Esophagus muscularis mucosa (tissue), 4 donors: ENCODE results near the gene TELO2. TPM values are rescaled to one million over a fixed set of nuclear protein-coding genes. Genes with fewer than 3 reads are reported as not detected.

Source experiments
- DNase-seq: peaks from one replicate; pipeline ENCODE4 v3.0.0-alpha.2; 2017; ENCODE audit errors: extremely low spot score
- H3K27ac ChIP-seq, 4 donors: fragments of 200-600 bp; sonication (generic); replicated peaks in 1 of 4; 1 replicate in 3 of 4; 2 replicates in 1 of 4; pipeline ENCODE4 v1.5.1; 2016 to 2019; ENCODE audit warnings: mild to moderate bottlenecking in 1 of 4
- H3K27me3 ChIP-seq, 4 donors: fragments of 200-600 bp; sonication (generic); one replicate each; pipeline versions ENCODE4 v1.5.1 to v1.6.0; 2016 to 2019
- H3K36me3 ChIP-seq, 4 donors: fragments of 200-600 bp; sonication (generic); one replicate each; pipeline ENCODE4 v1.5.1; 2016 to 2019
- H3K4me1 ChIP-seq, 4 donors: fragments of 200-600 bp; sonication (generic); one replicate each; pipeline ENCODE4 v1.5.1; 2016 to 2019
- H3K4me3 ChIP-seq, 4 donors: fragments of 200-600 bp; sonication (generic); 1 replicate in 2 of 4; 2 replicates in 2 of 4; pipeline ENCODE4 v1.5.1; 2016 to 2019; ENCODE audit warnings: mild to moderate bottlenecking in 4 of 4, moderate library complexity in 1 of 4
- H3K9me3 ChIP-seq, 4 donors: fragments of 200-600 bp; sonication (generic); 1 replicate in 3 of 4; 2 replicates in 1 of 4; pipeline ENCODE4 v1.5.1; 2016 to 2019
- CTCF ChIP-seq, 3 experiments: fragments of 200-600 bp in 2 of 3; fragments of 450-650 bp in 1 of 3; sonication (generic) in 2 of 3; IDR thresholded peaks; one replicate each; pipeline ENCODE4 v1.5.1; 2017 to 2019; ENCODE audit warnings: antibody characterized with exemption in 3 of 3, mild to moderate bottlenecking in 2 of 3, moderate library complexity in 1 of 3
- EP300 ChIP-seq: sonication (generic); formaldehyde crosslinking; IDR thresholded peaks from one replicate; pipeline ENCODE4 v1.6.1; 2017; ENCODE audit warnings: antibody characterized with exemption
- POLR2A ChIP-seq: fragments of 450-650 bp; IDR thresholded peaks from one replicate; pipeline ENCODE4 v1.6.1; 2017; ENCODE audit warnings: antibody characterized with exemption, moderate library complexity, mild to moderate bottlenecking, low read depth
- POLR2AphosphoS5 ChIP-seq, 2 donors: sonication (generic); formaldehyde crosslinking; IDR thresholded peaks; one replicate each; pipeline ENCODE4 v1.6.1; 2017; ENCODE audit warnings: antibody characterized with exemption in 2 of 2
- WGBS: methylation state at CpG from one replicate; pipeline ENCODE4 v1.1.5; 2018; 5-methylcytosine and 5-hydroxymethylcytosine counted together
- intact Hi-C: fragments of 100-400 bp; cut with DNase I; formaldehyde crosslinking; loops from one replicate; pipeline ENCODE4 v1.15.1; 2023
- total RNA-seq, 4 donors: library from RNA; depleted of rRNA; stranded (reverse); fragments of >200 nt; gene quantifications; one replicate each; pipeline versions ENCODE4 v1.1.0 to v1.2.1, GENCODE V29; 2016

Gene TELO2
- total RNA-seq, 4 donors from 2014 or later: 14.1 to 27.7 (median 18.4) TPM

GRCh38 chr16:1510941-1511351, 17.8 kb downstream of the TELO2 start:
- no peak for DNase-seq
- peaks cover 0 to 7% (median 3%) of the 10 kb centered on the region in 4 donors for H3K9me3 ChIP-seq
- no peaks in the 10 kb centered on the region for H3K27me3 ChIP-seq
- 89% methylated on average over 15 of the region's 26 CpGs for WGBS
- peaks cover 4 to 82% (median 53%) of the 10 kb centered on the region in 4 donors for H3K36me3 ChIP-seq
- H3K4me3 ChIP-seq: no peak overlapping the region
- H3K27ac ChIP-seq: no peak overlapping the region
- no peak for TF ChIP-seq POLR2A
- TF ChIP-seq CTCF (IDR thresholded peaks at IDR 0.05): no peak
- TF ChIP-seq POLR2AphosphoS5 (IDR thresholded peaks at IDR 0.05): no peak
- TF ChIP-seq EP300: no peak
- intact Hi-C loops: no loop called here
- H3K4me1 ChIP-seq: peaks cover 16 to 24% (median 21%) of the 10 kb centered on the region in 4 donors

GRCh38 chr16:1511662-1512569, 18.8 kb downstream of the TELO2 start:
- DNase-seq: no peak
- intact Hi-C loops: no loop called here
- Histone ChIP-seq H3K4me1 (peaks cover 16 to 24% (median 21%) of the 10 kb centered on the region in 4 donors), H3K36me3 (peaks cover 0 to 72% (median 43%) of the 10 kb centered on the region in 4 donors), H3K9me3 (peaks cover 0 to 7% (median 3%) of the 10 kb centered on the region in 4 donors), H3K27ac (peak overlapping the region in 1 of 4 donors; percentile 30), H3K27me3 (no peaks in the 10 kb centered on the region), H3K4me3 (no peak overlapping the region)
- WGBS: 69% methylated on average over 30 of the region's 30 CpGs
- no peak for TF ChIP-seq POLR2AphosphoS5 (IDR thresholded peaks at IDR 0.05)
- TF ChIP-seq EP300: no peak
- TF ChIP-seq CTCF (IDR thresholded peaks at IDR 0.05): no peak

GRCh38 chr16:1512774-1513173, 19.6 kb downstream of the TELO2 start:
- H3K27me3 ChIP-seq: no peaks in the 10 kb centered on the region
- H3K27ac ChIP-seq: peak overlapping the region in 1 of 4 donors; percentile 30
- H3K36me3 ChIP-seq: peaks cover 0 to 68% (median 36%) of the 10 kb centered on the region in 4 donors
- intact Hi-C loops: no loop called here
- no peak for DNase-seq
- peaks cover 16 to 24% (median 21%) of the 10 kb centered on the region in 4 donors for H3K4me1 ChIP-seq
- H3K9me3 ChIP-seq: peaks cover 0 to 7% (median 3%) of the 10 kb centered on the region in 4 donors
- TF ChIP-seq POLR2AphosphoS5 (IDR thresholded peaks at IDR 0.05): no peak
- no peak for TF ChIP-seq EP300
- no peak for TF ChIP-seq POLR2A
- no peak for TF ChIP-seq CTCF (IDR thresholded peaks at IDR 0.05)
- H3K4me3 ChIP-seq: no peak overlapping the region
- 61% methylated on average over 15 of the region's 15 CpGs for WGBS

GRCh38 chr16:1514507-1514906, 21.3 kb downstream of the TELO2 start:
- Histone ChIP-seq H3K9me3 (peaks cover 0 to 7% (median 3%) of the 10 kb centered on the region in 4 donors), H3K4me1 (peaks cover 12 to 13% (median 12%) of the 10 kb centered on the region in 4 donors), H3K27ac (no peak overlapping the region), H3K27me3 (no peaks in the 10 kb centered on the region), H3K4me3 (no peak overlapping the region), H3K36me3 (peaks cover under 1 to 68% (median 32%) of the 10 kb centered on the region in 4 donors)
- no peak for DNase-seq
- WGBS: 65% methylated on average over 3 of the region's 3 CpGs
- no peak for TF ChIP-seq EP300
- no peak for TF ChIP-seq CTCF (IDR thresholded peaks at IDR 0.05)
- TF ChIP-seq POLR2A: no peak
- TF ChIP-seq POLR2AphosphoS5 (IDR thresholded peaks at IDR 0.05): no peak
- intact Hi-C loops: no loop called here
